ENCODE data around the gene APCDD1. TPM values are rescaled to one million over a fixed set of nuclear protein-coding genes. Genes with fewer than 3 reads are reported as not detected.

Gene APCDD1
- total and polyA plus RNA-seq, 2 donors, result 1.9 to 2.5 TPM

GRCh38 chr18:10413722-10414121 is 40.7 kb upstream of the APCDD1 start:
- DNase-seq (ENCODE audit: low read depth in 6 of 9, low spot score in 9 of 9), result peak in 1 of 9 donors; percentile 16

GRCh38 chr18:10414293-10414842 is 40.1 kb upstream of the APCDD1 start:
- no peaks in the 10 kb centered on the region for H3K27me3 ChIP-seq (ENCODE audit: control insufficient read depth in 2 of 2, insufficient read depth in 1 of 2, low read length in 1 of 2)
- H3K4me1 ChIP-seq (ENCODE audit: control insufficient read depth in 2 of 2, insufficient read depth in 2 of 2, low read length in 2 of 2), result peaks cover 14 to 33% of the 10 kb centered on the region in 2 donors
- no peak overlapping the region for H3K27ac ChIP-seq (ENCODE audit: low read depth in 1 of 2, low read length in 1 of 2)
- H3K36me3 ChIP-seq (ENCODE audit: control insufficient read depth in 2 of 2, insufficient read depth in 2 of 2, low read length in 1 of 2), result no peaks in the 10 kb centered on the region
- H3K4me3 ChIP-seq (ENCODE audit: low read length in 2 of 2), result no peak overlapping the region
- WGBS, result 97% methylated on average over 23 of the region's 23 CpGs
- no peak for DNase-seq (ENCODE audit: low read depth in 6 of 9, low spot score in 9 of 9)
- H3K9me3 ChIP-seq (ENCODE audit: control insufficient read depth in 2 of 2, insufficient read depth in 1 of 2, low read length in 1 of 2), result no peaks in the 10 kb centered on the region

More at GRCh38 chr18:10413722-10414121, 40.7 kb upstream of the APCDD1 start:
- Histone ChIP-seq H3K27ac (ENCODE audit: low read depth in 1 of 2, low read length in 1 of 2) (no peak overlapping the region), H3K4me3 (ENCODE audit: low read length in 2 of 2) (no peak overlapping the region), H3K36me3 (ENCODE audit: control insufficient read depth in 2 of 2, insufficient read depth in 2 of 2, low read length in 1 of 2) (no peaks in the 10 kb centered on the region), H3K9me3 (ENCODE audit: control insufficient read depth in 2 of 2, insufficient read depth in 1 of 2, low read length in 1 of 2) (no peaks in the 10 kb centered on the region), H3K4me1 (ENCODE audit: control insufficient read depth in 2 of 2, insufficient read depth in 2 of 2, low read length in 2 of 2) (peaks cover 14 to 28% of the 10 kb centered on the region in 2 donors), H3K27me3 (ENCODE audit: control insufficient read depth in 2 of 2, insufficient read depth in 1 of 2, low read length in 1 of 2) (no peaks in the 10 kb centered on the region)
- 28% methylated on average over 3 of the region's 3 CpGs for WGBS

- no peaks in the 10 kb centered on the region for H3K9me3 ChIP-seq (ENCODE audit: control insufficient read depth in 2 of 2, insufficient read depth in 1 of 2, low read length in 1 of 2)
- H3K36me3 ChIP-seq (ENCODE audit: control insufficient read depth in 2 of 2, insufficient read depth in 2 of 2, low read length in 1 of 2), result no peaks in the 10 kb centered on the region
- H3K27me3 ChIP-seq (ENCODE audit: control insufficient read depth in 2 of 2, insufficient read depth in 1 of 2, low read length in 1 of 2), result no peaks in the 10 kb centered on the region
- 88% methylated on average over 9 of the region's 9 CpGs for WGBS
- H3K4me3 ChIP-seq (ENCODE audit: low read length in 2 of 2), result no peak overlapping the region
- H3K4me1 ChIP-seq (ENCODE audit: control insufficient read depth in 2 of 2, insufficient read depth in 2 of 2, low read length in 2 of 2), result peaks cover 10 to 22% of the 10 kb centered on the region in 2 donors
- H3K27ac ChIP-seq (ENCODE audit: low read depth in 1 of 2, low read length in 1 of 2), result no peak overlapping the region
- no peak for DNase-seq (ENCODE audit: low read depth in 6 of 9, low spot score in 9 of 9)
Measured at GRCh38 chr18:10416065-10416464, 38.4 kb upstream of the APCDD1 start.

GRCh38 chr18:10417191-10417590 is 37.2 kb upstream of the APCDD1 start:
- H3K27ac ChIP-seq (ENCODE audit: low read depth in 1 of 2, low read length in 1 of 2), result no peak overlapping the region
- peaks cover 10 to 23% of the 10 kb centered on the region in 2 donors for H3K4me1 ChIP-seq (ENCODE audit: control insufficient read depth in 2 of 2, insufficient read depth in 2 of 2, low read length in 2 of 2)
- no peak for DNase-seq (ENCODE audit: low read depth in 6 of 9, low spot score in 9 of 9)
- H3K9me3 ChIP-seq (ENCODE audit: control insufficient read depth in 2 of 2, insufficient read depth in 1 of 2, low read length in 1 of 2), result no peaks in the 10 kb centered on the region
- no peaks in the 10 kb centered on the region for H3K27me3 ChIP-seq (ENCODE audit: control insufficient read depth in 2 of 2, insufficient read depth in 1 of 2, low read length in 1 of 2)
- no peaks in the 10 kb centered on the region for H3K36me3 ChIP-seq (ENCODE audit: control insufficient read depth in 2 of 2, insufficient read depth in 2 of 2, low read length in 1 of 2)
- H3K4me3 ChIP-seq (ENCODE audit: low read length in 2 of 2), result no peak overlapping the region
- WGBS, result 99% methylated on average over 3 of the region's 3 CpGs

- Histone ChIP-seq H3K4me1 (ENCODE audit: control insufficient read depth in 2 of 2, insufficient read depth in 2 of 2, low read length in 2 of 2) (peaks cover 10 to 27% of the 10 kb centered on the region in 2 donors), H3K27me3 (ENCODE audit: control insufficient read depth in 2 of 2, insufficient read depth in 1 of 2, low read length in 1 of 2) (no peaks in the 10 kb centered on the region), H3K36me3 (ENCODE audit: control insufficient read depth in 2 of 2, insufficient read depth in 2 of 2, low read length in 1 of 2) (no peaks in the 10 kb centered on the region), H3K9me3 (ENCODE audit: control insufficient read depth in 2 of 2, insufficient read depth in 1 of 2, low read length in 1 of 2) (no peaks in the 10 kb centered on the region), H3K4me3 (ENCODE audit: low read length in 2 of 2) (no peak overlapping the region), H3K27ac (ENCODE audit: low read depth in 1 of 2, low read length in 1 of 2) (no peak overlapping the region)
- no peak for DNase-seq (ENCODE audit: low read depth in 6 of 9, low spot score in 9 of 9)
Measured at GRCh38 chr18:10417664-10418063, 36.8 kb upstream of the APCDD1 start.

- no peaks in the 10 kb centered on the region for H3K9me3 ChIP-seq (ENCODE audit: control insufficient read depth in 2 of 2, insufficient read depth in 1 of 2, low read length in 1 of 2)
- no peaks in the 10 kb centered on the region for H3K27me3 ChIP-seq (ENCODE audit: control insufficient read depth in 2 of 2, insufficient read depth in 1 of 2, low read length in 1 of 2)
- H3K4me1 ChIP-seq (ENCODE audit: control insufficient read depth in 2 of 2, insufficient read depth in 2 of 2, low read length in 2 of 2), result peaks cover 7 to 29% of the 10 kb centered on the region in 2 donors
- no peaks in the 10 kb centered on the region for H3K36me3 ChIP-seq (ENCODE audit: control insufficient read depth in 2 of 2, insufficient read depth in 2 of 2, low read length in 1 of 2)
- no peak overlapping the region for H3K27ac ChIP-seq (ENCODE audit: low read depth in 1 of 2, low read length in 1 of 2)
- H3K4me3 ChIP-seq (ENCODE audit: low read length in 2 of 2), result no peak overlapping the region
- no peak for DNase-seq (ENCODE audit: low read depth in 6 of 9, low spot score in 9 of 9)
Measured at GRCh38 chr18:10418836-10419235, 35.6 kb upstream of the APCDD1 start.

GRCh38 chr18:10419420-10420103 is 34.9 kb upstream of the APCDD1 start:
- WGBS, result 94% methylated on average over 5 of the region's 5 CpGs
- Histone ChIP-seq H3K9me3 (ENCODE audit: control insufficient read depth in 2 of 2, insufficient read depth in 1 of 2, low read length in 1 of 2) (no peaks in the 10 kb centered on the region), H3K27ac (ENCODE audit: low read depth in 1 of 2, low read length in 1 of 2) (no peak overlapping the region), H3K4me3 (ENCODE audit: low read length in 2 of 2) (no peak overlapping the region), H3K36me3 (ENCODE audit: control insufficient read depth in 2 of 2, insufficient read depth in 2 of 2, low read length in 1 of 2) (no peaks in the 10 kb centered on the region), H3K4me1 (ENCODE audit: control insufficient read depth in 2 of 2, insufficient read depth in 2 of 2, low read length in 2 of 2) (peaks cover 3 to 24% of the 10 kb centered on the region in 2 donors), H3K27me3 (ENCODE audit: control insufficient read depth in 2 of 2, insufficient read depth in 1 of 2, low read length in 1 of 2) (no peaks in the 10 kb centered on the region)
- no peak for DNase-seq (ENCODE audit: low read depth in 6 of 9, low spot score in 9 of 9)

GRCh38 chr18:10420561-10421352 is 33.7 kb upstream of the APCDD1 start:
- H3K36me3 ChIP-seq (ENCODE audit: control insufficient read depth in 2 of 2, insufficient read depth in 2 of 2, low read length in 1 of 2), result no peaks in the 10 kb centered on the region
- no peak overlapping the region for H3K4me3 ChIP-seq (ENCODE audit: low read length in 2 of 2)
- 97% methylated on average over 5 of the region's 5 CpGs for WGBS
- H3K4me1 ChIP-seq (ENCODE audit: control insufficient read depth in 2 of 2, insufficient read depth in 2 of 2, low read length in 2 of 2), result peaks cover 3 to 27% of the 10 kb centered on the region in 2 donors
- DNase-seq (ENCODE audit: low read depth in 6 of 9, low spot score in 9 of 9), result no peak
- H3K9me3 ChIP-seq (ENCODE audit: control insufficient read depth in 2 of 2, insufficient read depth in 1 of 2, low read length in 1 of 2), result no peaks in the 10 kb centered on the region
- H3K27me3 ChIP-seq (ENCODE audit: control insufficient read depth in 2 of 2, insufficient read depth in 1 of 2, low read length in 1 of 2), result no peaks in the 10 kb centered on the region
- H3K27ac ChIP-seq (ENCODE audit: low read depth in 1 of 2, low read length in 1 of 2), result no peak overlapping the region

GRCh38 chr18:10421859-10422258 is 32.6 kb upstream of the APCDD1 start:
- 6% methylated on average over 5 of the region's 5 CpGs for WGBS
- DNase-seq (ENCODE audit: low read depth in 6 of 9, low spot score in 9 of 9), result peak in 2 of 9 donors; percentile 24 to 51
- H3K9me3 ChIP-seq (ENCODE audit: control insufficient read depth in 2 of 2, insufficient read depth in 1 of 2, low read length in 1 of 2), result no peaks in the 10 kb centered on the region

More at GRCh38 chr18:10421859-10422258, 32.6 kb upstream of the APCDD1 start:
- Histone ChIP-seq H3K27ac (ENCODE audit: low read depth in 1 of 2, low read length in 1 of 2) (no peak overlapping the region), H3K4me1 (ENCODE audit: control insufficient read depth in 2 of 2, insufficient read depth in 2 of 2, low read length in 2 of 2) (peaks cover 3 to 27% of the 10 kb centered on the region in 2 donors), H3K27me3 (ENCODE audit: control insufficient read depth in 2 of 2, insufficient read depth in 1 of 2, low read length in 1 of 2) (no peaks in the 10 kb centered on the region), H3K4me3 (ENCODE audit: low read length in 2 of 2) (no peak overlapping the region), H3K36me3 (ENCODE audit: control insufficient read depth in 2 of 2, insufficient read depth in 2 of 2, low read length in 1 of 2) (no peaks in the 10 kb centered on the region)
